CD4-positive, alpha-beta T cell treated with Interleukin-6 at 100 ng/mL for 8 hours (primary cell): ENCODE data around the gene ARHGEF39.
"Not testable (repeated sequence)": the region's sequence is repeated elsewhere in the genome, so short reads cannot be mapped to it uniquely, and the experiment has no call there.

Source experiments
- DNase-seq: peaks from one replicate; pipeline ENCODE4 v3.0.0-alpha.2; 2020; ENCODE audit warnings: mixed read lengths, low spot score

Gene ARHGEF39

DNA sequence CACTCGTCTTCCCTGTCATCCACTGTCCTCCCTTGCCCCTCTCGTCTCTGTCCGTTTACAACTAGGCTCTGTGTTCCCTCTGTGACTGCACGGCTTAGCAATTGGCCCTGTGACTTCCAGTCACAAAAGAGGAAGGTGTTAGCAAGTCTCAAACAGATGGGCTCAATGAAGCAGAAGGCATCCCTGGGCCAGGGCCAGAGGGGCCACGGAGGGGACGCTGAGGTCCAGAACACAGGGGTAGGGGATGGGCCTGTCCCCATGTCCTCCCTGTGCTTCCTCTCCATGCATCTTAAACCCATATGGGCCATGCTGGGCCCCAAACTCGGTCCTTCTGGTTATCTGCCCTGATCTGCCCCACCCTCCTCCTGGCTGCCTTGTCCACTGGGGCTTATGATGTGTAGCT lies 46.7 kb downstream of the ARHGEF39 start, which contains the start of gene CD72:
Gene CD72, minus strand, starts transcription at position 89 of the 403 bp plus-strand sequence. CDS start 110 bp downstream, outside the sequence.
- DNase-seq, result no peak

DNA sequence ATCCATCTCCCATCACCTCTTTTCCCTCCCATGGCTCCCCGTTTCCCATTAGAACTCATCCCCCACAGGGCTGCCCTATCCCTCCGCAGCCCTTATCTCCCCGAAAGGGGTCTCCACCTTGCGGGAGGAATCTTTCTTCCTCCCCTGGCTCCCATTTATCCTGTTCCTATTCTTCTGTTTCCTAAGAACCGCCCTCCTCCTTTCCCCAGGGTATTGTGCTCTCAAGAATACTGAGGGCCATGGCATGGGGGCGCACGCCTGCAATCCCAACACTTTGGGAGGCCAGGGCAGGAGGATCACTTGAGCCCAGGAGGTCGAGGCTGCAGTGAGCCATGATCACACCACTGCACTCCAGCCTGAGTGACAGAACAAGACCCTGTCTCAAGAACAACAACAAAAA lies 47.4 kb downstream of the ARHGEF39 start:
- no peak for DNase-seq

DNA sequence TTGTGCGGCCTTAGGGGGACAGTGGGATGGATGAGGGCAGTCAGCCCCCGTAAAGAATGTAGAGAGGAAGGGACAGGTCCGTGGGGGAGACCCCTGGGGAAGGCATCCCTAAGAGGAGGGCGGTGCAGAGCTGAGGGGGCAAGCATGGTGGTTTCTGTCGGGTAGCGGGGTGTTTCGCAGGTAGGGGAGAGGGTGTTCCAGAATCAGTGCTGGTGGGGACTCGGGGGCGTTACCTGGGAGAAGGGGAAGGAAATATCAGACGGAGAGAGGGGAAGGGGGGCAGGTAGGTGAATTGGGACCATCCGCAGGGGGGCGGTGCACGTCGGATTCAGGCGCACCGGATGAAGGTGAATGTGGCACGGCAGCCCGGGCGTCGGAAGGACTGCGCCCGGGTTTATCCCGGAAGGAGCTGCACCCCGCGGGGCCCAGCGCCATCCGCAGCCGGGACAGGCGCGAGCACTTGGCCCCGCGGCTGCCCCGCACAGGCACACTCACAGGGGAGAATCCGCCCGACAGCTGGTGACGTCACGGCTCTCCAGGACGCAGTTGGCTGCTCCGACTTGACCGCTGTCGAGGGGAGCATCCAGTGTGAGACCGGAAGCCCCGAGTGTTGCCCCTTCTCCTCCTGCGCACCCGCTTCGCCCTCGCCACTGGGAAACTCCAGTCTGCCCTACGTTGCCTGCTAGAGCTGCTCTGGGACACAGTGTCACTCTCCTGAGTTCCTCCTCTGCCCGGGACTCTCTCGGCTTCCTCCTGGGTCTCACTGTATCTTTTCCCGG lies 48.1 kb downstream of the ARHGEF39 start:
- DNase-seq, result peak; percentile 69

DNA sequence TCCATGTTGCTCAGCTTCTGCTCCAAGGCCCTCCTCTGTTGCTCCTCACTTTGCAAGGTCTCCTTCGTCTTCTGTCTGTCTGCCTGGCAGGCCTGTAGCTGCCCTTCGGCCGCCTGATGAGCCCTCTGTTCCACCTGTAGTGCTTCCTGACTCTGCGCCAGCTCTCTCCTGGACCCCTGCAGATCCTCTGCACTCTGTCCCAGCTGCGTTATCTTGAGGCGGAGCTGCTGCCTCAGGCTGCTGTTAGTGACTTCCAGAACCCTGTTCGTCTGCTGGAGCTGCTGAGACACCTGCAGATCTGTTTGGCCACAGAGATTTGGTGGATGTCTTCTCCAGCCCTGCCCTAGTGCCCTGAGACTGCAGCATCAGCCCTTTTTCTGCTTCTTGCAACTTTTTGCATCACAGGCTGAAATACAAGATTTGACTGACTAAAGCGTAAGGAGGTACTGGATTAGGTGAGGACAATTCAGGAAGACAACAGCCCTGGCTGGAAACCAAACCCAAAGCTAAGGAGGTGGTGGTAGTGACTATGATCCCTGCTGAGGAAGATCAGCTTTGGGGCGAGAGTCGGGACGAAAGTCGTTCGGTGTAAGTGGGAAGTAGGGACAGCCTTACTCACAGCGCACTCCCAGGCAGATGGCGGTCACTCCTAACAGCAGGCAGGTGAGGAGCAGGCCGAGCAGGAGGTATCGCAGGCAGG lies 48.9 kb downstream of the ARHGEF39 start:
- no peak for DNase-seq

DNA sequence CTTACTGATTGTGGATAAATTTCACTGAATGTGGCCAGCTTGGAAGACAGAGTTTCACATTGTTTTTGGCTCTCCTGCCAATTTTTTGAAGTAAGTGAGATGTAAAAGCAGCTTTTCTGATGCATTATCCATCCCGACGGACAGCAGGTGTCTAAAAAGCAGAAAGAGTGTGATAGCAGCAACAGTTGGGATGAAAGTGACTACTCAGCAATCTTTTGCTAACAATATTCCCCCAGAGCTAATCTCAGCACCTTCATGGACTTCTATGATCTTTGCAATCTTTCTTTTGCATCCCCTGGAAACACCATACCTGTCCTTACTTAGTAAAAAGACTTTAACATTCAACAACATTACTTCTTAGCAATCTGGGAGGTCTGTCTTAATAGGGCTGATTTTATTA lies 52.2 kb downstream of the ARHGEF39 start:
- no peak for DNase-seq

DNA sequence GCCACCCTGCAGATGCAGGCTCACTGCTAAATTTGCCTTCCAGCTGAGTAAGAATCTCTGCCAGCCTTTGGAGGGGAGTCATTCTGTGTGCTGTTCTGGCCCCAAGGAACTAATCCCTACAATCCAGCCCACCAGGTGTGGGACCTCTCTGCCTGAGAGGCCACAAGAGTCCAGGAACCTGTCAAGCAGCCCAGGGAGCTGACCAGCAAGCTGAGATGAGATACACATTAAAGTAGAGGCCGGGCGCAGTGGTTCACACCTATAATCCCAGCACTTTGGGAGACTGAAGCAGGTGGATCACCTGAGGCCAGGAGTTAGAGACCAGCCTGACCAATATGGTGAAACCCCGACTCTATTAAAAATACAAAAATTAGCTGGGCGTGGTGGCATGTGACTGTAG lies 52.9 kb downstream of the ARHGEF39 start:
- DNase-seq, result not testable (repeated sequence)

DNA sequence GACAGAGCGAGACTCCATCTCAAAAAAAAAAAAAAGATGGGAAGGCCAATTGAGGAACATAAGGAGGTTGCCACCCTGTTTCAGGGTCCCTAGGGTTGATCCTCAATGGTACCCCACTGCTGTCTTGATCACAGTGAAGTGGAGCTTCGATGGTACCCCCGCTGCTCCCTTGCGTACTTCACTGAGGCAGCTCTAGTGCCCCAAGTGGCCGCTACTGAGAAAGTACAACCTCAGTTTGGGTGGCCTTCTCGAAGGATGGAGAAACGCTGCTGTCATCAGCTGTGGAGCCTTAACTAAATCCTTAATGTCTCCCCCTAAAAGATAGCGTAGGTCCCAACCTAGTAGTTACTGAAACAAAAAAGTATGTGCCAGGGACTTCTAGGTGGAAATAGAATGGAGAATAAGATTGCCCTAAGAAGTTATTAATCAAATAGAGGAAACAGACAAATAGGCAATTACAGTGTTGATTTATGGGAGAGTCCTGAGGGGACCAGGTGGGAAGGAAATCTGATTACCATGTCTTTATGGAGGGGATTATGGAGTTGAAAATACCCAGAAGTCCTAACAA lies 53.7 kb downstream of the ARHGEF39 start:
- DNase-seq, result peak; percentile 60

DNA sequence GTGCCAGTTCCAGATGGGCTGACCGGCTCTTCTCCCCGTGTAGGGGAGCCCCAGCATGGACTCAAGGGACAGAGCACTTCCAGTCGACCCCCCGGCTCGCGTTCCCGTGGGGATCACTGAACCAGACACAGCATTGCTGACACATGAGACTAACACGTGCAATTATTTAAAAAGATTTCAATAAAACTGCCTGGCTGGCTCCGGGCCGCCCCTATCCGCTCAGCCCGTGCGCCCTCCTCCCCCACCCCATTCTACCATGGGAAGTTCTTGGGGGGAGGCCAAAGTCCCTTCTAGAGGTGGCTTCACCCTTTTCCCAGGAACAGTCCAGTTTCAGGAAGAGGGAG lies 55.2 kb downstream of the ARHGEF39 start:
- no peak for DNase-seq
